ENCODE results near the gene PTPRT. TPM values are rescaled to one million over a fixed set of nuclear protein-coding genes. Genes with fewer than 3 reads are reported as not detected.

Gene PTPRT
- total RNA-seq, 4 donors from 2014 or later = 0.63 to 2.2 (median 1.8) TPM

DNA sequence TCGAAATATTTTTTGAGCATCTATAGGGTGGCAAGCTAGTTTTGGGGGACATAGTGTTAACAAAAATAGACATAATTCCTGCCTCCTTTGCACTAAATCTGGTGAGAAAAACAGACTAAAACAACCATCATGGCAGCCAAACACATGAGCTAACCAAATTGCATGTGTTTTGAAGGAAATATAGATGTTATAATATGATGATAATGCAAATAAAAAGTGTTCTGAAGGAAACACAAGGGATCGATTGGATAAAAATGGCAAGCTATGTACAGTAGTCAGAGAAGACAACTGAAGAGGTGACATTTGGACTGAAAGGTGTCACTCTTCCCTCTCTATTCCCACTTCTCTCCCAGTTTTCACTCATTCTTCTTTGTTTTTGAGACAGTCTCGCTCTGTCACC, 706.9 kb downstream of the PTPRT start:
- ATAC-seq (ENCODE audit: low FRiP score) = no peak
- TF ChIP-seq, protein P1, sequence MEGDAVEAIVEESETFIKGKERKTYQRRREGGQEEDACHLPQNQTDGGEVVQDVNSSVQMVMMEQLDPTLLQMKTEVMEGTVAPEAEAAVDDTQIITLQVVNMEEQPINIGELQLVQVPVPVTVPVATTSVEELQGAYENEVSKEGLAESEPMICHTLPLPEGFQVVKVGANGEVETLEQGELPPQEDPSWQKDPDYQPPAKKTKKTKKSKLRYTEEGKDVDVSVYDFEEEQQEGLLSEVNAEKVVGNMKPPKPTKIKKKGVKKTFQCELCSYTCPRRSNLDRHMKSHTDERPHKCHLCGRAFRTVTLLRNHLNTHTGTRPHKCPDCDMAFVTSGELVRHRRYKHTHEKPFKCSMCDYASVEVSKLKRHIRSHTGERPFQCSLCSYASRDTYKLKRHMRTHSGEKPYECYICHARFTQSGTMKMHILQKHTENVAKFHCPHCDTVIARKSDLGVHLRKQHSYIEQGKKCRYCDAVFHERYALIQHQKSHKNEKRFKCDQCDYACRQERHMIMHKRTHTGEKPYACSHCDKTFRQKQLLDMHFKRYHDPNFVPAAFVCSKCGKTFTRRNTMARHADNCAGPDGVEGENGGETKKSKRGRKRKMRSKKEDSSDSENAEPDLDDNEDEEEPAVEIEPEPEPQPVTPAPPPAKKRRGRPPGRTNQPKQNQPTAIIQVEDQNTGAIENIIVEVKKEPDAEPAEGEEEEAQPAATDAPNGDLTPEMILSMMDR (IDR thresholded peaks at IDR 0.05) = no peak
- DNase-seq (ENCODE audit: low spot score) = no peak

DNA sequence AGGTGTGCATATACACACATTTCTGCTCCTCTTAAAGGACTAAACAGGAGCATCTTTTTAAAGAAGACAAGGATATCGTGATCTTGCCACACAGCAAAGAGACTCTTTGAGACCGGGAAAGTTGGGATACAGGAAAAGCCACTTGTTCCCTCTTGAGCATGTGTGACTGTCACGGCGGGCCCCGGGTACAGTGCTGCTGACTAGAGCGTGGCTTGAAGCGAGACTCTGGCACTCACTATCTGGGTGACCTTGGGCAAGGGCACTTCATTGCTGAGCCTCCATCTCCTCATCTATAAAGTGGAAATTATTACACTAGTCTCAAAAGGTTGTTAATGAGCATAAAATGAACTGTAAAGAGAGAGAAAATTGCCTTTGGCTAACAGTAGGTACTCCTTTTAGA, 713.9 kb downstream of the PTPRT start:
- DNase-seq (ENCODE audit: low spot score) = no peak
- TF ChIP-seq, protein P1 (IDR thresholded peaks at IDR 0.05) = no peak
- no peak for ATAC-seq (ENCODE audit: low FRiP score)

DNA sequence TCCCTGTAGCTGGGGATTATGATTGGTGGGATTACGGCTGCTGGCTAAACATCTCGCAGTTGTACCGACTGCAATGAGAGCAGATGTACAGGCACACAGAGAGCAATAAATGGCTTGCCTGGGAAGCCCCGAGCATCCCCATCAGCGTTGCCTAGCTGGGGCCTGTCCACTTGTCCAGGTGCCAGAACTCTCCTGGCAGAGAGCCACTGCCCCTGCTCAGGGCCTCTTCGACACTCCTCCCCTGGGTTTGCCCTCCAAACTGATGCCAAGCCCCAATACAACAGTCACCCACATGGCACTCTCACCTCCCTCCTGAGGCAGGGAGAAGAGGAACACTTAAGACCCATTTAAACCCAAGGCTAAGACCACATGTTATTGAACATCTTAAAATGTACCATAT, 715.1 kb downstream of the PTPRT start:
- no peak for ATAC-seq (ENCODE audit: low FRiP score)
- TF ChIP-seq, protein P1 (IDR thresholded peaks at IDR 0.05) = no peak
- DNase-seq (ENCODE audit: low spot score) = no peak

DNA sequence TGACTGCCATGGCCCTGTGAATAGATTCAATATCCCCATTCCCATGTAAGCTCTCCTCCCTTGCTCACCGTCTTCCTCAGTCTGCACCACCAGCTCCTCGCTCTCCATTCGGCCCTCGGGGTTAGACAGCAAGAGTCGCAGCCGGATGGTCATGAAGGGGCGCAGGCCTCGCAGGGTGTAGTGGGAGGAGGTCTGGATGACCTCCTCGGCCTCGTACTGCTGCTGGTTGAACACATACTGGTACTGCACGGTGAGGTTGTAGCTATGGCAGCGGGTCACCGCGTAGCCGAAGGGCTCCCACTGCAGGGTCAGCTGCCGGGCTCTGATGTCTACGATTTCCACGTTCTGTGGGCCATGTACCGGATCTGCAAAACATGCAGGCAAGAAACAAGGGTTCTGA, 717.5 kb downstream of the PTPRT start:
- TF ChIP-seq, protein P1 (IDR thresholded peaks at IDR 0.05) = no peak
- ATAC-seq (ENCODE audit: low FRiP score) (peak; percentile 19), DNase-seq (ENCODE audit: low spot score) (no peak)

DNA sequence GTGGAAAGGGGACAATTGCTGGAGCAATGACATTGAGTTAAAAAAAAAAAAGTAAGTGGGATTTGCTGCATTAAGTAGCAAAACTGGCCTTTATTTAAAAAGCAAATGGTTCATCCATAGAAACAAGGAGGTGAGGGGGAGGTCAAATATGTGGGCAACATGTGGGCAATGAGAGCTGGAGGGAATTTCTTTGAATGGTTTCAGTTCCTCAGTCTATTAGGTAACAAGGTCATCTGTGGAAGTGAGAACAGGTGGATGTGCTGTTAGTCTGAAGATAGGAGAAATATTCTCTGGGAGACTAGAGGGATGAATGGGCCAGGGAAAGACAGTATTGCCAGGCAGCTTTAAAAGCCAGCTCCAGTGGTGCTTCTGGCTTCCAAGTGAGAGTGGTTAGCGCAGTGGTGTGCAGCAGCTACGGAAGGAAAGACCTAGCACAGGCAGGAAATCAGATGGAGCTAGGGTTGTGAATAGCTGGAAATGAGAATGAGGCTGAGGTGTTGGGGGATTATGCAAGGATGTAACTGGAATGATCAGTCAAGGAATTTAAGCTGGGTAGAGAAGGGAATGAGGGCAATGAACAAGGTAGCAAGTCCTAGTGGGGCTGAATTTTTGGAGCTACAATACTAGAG, 727.6 kb downstream of the PTPRT start:
- ATAC-seq (ENCODE audit: low FRiP score) (no peak), DNase-seq (ENCODE audit: low spot score) (no peak)
- TF ChIP-seq, protein P1 (IDR thresholded peaks at IDR 0.05) = no peak

DNA sequence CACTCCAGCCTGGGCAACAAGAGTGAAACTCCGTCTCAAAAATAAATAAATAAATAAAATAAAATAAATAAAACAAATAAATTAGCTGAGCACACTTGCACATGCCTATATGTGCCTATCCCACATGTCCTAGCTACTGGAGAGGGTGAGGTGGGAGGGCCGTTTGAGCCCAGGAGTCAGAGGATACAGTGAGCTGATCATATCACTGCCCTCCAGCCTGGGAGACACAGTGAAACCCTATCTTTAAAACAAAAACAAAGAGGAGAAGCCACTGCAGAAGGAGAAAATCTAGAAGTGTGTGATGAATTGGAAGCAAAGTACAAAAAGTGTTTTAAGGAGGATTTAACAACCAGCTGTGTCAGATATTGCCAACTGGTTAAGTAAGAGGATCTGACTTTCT, 728.4 kb downstream of the PTPRT start:
- DNase-seq (ENCODE audit: low spot score) = no peak
- no peak for ATAC-seq (ENCODE audit: low FRiP score)
- TF ChIP-seq, protein P1 (IDR thresholded peaks at IDR 0.05) = no peak

DNA sequence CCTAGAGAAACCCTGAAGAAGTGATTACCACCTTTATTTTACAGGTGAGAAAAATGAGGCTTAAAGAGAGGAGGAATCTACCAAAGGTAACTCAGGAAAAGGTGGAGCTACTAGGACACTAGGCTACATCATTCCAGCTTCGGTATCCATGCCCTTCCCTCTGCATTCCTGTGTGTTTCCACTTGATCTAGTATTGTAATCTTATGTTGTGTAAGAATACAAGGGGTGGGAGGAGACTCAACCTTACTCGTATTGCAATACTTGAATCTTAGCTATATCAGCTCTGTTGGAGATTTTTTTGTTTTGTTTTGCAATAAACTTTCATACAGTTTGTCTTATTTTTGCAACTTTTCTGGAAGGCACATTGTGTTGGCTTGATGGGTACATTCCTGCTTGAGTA, 742.4 kb downstream of the PTPRT start:
- DNase-seq (ENCODE audit: low spot score) (no peak), ATAC-seq (ENCODE audit: low FRiP score) (peak; percentile 91)
- TF ChIP-seq, protein P1 (IDR thresholded peaks at IDR 0.05) = no peak
